ENCODE measurements around the gene POLG. TPM values are rescaled to one million over a fixed set of nuclear protein-coding genes. Genes with fewer than 3 reads are reported as not detected.

POLG gene
- total RNA-seq, 1 donor from 2014 or later = 36.9 TPM

DNA sequence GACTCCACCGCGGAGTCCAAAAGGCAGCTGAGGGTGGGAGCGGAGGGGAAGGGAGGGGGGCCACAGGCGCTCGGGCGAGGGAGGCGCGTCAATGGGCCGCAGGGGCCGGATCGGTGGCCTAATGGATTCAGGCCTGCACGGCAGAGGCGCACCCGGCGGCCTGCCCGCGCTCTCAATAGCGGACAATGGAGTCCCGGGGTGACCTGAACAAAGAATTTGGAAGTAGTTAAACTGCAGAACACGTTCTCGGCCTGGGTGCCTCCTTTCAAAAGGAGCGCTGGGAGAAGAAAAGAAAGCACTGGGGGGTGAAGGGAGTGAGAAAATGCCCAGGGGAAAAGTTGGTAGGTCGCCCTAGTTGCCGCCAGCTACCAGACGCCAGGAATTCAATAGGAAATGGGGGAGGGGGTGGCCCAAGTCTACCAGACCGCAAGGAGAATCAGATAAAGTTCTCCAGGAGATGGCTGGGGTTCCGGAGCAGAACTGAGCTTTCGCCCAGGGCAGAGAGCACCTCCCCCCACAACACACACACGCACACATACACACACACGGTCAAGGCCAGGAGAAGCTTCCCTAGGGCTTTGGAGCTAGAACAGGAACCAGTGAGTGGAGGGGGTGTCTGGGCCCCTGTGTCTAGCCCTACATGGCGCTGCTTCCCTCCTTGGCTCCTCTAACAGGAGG is 25.8 kb upstream of the POLG start:
- intact Hi-C loops (cut with DNase I) = no loop called here

DNA sequence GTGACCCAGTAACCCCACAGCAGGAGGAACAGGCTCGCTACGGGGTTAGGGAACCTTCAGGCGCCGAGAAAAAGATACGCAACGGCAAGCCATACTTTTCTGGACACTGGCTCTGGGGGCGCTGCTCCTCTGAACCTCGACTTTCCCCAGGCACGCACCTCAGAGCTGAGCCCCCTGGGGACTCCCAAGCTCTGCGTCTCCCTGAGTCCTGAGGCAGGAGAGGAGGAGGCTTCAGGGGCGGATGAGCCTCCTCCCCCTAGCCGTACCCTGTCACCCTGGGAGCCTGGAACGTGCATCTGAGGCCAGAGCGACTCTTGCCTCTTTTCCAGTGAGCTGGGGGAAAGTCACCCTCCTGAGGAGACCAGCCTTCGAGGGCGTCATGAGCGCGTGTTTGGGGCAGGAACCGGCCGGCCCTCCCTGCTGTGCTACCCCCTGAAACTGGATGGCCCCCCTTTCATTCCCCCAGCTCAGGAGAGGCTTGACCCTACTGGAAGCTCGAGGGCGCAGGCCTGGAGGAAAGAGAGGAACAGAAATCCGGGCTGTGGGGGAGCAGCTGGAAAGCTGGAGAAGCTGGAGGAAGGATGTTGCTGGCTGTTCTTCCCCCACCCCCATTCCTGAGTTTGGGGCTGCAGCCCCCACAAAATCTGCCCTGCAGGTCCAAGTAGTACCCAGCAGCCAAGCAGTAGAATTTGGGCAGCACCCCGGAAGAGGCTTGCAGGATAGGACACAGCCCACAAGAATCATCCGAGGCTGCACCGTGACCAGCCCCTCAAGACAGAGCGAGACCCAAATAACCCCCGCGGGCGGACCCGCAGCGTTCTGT is 25.1 kb upstream of the POLG start:
- ATAC-seq (ENCODE audit: poor library complexity) (no peak), DNase-seq (no peak)
- intact Hi-C loops (cut with DNase I) = loop anchor here (5.0 kb wide), 1 partner anchor 198 kb away; no protein-coding TSS in a partner anchor

More for the DNA sequence above, 25.8 kb upstream of the POLG start:
- DNase-seq (no peak), ATAC-seq (ENCODE audit: poor library complexity) (no peak)

DNA sequence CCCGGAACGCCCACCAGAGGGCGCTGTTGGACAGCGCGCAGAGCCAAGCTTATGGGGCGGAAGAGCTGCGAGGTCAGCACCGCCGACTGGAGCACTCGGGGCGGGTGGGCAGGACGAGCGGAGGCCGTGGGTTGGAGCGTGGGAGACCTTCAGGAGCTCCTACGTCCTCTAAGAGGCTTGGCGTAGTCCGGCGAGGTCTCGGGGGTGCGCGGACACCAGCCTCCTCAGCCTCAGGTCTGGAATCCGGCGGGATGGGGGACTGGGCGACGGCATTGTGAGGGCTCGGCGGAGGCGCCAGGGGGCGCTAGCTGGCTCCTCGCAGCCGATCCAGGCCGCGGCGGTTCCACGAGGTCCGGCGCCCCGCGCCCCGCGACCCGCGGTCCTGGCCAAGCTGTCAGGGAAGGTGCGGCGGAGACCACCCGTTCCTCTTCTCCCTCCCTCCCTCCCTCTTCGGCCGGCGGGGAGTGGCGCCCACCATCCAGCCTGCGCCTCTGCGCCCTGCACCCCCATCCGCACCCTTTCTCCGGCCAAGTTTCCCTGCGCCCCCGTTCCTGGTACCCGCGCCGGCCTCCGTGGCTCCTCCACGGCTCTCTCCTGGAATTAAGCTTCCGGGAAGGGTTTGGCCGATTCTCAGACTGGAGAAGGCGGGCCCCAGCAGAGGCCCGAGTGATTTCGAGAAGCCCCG is 24.3 kb upstream of the POLG start:
- ATAC-seq (ENCODE audit: poor library complexity) (peak; percentile 96), DNase-seq (peak; percentile 85)
- intact Hi-C loops (cut with DNase I) = loop anchor here (1.0 to 5.0 kb wide), 2 partner anchors 71 to 198 kb away; no protein-coding TSS in a partner anchor

DNA sequence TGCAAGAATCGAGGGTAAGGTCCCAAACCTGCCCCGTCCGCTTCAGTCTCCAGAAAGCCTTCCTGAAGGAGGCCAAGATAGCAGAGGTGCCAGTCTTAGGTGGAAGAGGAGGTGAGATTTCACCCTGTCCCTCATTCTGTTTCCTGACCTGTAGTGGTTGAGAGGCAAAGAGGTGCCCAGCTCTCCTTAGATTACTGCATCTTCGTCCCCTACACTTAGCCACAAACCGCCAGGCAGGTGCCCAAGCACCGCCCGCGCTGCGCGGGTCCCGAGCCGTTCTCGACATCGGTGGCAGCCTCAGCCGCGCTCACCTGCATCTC is 23.8 kb upstream of the POLG start:
- intact Hi-C loops (cut with DNase I) = loop anchor here (1.0 to 5.0 kb wide), 2 partner anchors 72 to 199 kb away; no protein-coding TSS in a partner anchor
- ATAC-seq (ENCODE audit: poor library complexity) (no peak), DNase-seq (no peak)

DNA sequence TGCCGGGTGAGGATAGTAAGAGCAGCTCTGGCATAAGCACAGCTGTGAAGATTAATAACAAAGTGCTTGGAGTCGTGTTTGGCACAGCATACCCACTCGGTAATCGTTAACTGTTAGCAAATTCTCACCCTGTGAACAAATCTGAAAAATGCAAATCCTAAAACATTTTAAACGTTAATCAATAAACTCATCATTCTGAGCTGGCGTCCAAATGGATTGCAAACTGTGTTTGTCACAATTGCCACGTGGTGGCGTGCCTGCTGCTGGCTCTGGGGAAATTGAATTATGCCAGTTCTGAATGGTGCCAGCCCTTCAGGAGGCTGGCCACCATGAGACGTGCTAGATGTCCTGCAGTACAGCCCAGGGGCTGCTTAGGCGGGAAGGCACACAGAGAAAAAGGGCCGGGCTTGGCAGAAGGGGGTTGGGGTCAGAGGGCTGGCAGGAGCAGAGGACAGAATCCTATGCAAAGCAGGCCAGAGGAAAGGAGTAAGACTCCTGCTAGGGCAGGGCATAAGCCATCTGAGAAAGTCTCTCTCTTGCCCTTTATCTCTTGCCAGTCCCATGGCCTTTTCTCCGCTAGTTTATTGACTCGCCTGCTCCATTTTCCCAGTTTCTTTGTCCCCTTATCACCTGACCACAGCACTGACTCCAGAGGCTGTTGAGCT is 22.1 kb upstream of the POLG start:
- no peak for ATAC-seq (ENCODE audit: poor library complexity)
- no peak for DNase-seq
- intact Hi-C loops (cut with DNase I) = loop anchor here (5.0 kb wide), 1 partner anchor 201 kb away; no protein-coding TSS in a partner anchor

DNA sequence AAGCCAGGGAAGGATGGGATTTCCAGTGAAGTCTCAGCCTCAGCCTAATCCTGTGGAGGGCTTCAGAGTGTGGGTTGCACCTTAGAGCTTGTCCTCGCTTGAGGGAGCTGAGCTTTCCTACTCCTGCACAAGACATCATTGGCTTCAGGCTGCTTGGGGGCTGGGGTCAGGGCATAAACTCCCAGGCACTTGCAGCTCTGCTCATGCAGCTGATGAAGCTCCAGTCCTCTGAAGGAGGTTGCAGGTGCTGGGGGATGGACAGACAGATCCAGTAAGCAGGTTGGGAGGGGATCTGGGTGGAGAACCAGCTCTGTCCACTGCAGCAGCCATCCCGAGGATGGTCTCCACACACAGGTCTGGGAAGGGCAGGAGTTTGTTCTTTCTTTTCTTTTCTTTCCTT is 19.4 kb upstream of the POLG start:
- ATAC-seq (ENCODE audit: poor library complexity) = no peak
- intact Hi-C loops (cut with DNase I) = no loop called here

DNA sequence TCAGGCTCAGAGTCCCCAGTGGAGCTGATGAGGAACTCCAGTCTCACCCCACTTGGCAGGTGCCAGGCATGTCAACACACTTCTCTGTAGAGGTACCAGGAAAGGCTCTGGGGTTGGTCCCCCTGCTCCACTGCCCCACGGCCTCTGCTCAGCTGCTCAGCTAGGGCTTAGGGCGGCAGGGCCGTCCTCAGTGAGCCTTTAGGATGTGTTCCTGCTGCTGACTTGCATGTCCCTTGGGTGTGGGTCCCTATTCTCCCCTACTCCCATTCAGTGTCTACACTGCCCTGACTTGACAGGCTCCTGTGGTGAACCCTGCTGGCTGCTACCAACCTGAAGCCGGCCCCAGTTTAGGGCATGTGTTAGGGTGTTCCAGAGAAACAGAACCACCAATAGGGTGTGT is 17.9 kb upstream of the POLG start:
- DNase-seq (no peak), ATAC-seq (ENCODE audit: poor library complexity) (no peak)
- intact Hi-C loops (cut with DNase I) = no loop called here

More for the DNA sequence above, 19.4 kb upstream of the POLG start:
- DNase-seq = no peak

DNA sequence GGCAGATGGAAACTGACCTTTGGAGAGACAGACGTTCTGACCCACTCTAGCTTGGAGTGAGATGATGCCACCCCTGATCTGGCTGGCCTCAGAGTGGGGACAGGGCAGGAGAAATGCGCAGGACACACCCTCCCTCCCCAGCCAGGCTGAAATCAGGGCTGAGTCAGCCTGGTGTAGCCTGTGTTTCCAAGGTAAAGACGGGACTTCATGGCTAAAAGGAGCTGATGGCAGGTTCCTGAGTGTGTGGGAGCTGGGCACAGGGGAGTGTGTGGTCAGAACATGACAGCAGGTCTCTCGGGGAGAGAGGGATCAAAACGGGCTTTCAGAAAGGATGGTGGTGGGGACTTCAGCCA is 14.6 kb upstream of the POLG start:
- ATAC-seq (ENCODE audit: poor library complexity) (no peak), DNase-seq (no peak)
- intact Hi-C loops (cut with DNase I) = no loop called here

DNA sequence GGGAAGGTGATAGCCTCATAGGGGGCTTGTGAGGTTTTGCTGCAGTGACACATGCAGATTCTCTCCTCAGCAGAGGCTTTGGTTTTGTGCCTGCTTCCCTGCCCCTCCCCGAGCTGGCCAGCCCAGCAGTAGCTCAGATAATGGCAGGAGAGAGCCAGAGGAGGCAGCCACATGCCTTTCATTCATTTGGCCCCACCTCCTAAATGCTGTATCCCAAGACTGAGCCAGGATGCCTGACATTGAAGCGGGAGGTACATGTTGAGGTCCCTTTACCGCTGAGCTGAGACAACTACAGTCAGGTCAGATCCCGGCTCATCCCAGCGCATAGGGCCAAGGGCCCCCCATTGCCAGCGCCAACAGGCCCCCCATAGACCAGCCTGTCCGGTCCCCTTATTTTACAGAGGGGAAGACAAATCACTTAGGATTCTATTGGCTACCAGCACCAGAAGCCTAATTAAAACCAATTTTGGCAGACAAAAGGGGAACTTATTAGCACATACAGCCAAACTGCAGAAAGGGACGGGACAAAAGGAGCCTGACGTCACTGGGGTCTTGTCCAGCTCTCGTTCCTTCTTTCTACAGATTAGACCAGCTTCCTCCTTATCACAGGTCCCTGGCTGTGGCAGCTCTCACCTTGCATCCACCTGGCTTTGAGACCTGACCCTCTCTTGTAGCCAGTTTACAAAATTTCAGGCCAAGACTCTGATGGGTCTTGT is 12.1 kb upstream of the POLG start:
- ATAC-seq (ENCODE audit: poor library complexity) (peak; percentile 15), DNase-seq (no peak)
- intact Hi-C loops (cut with DNase I) = no loop called here

DNA sequence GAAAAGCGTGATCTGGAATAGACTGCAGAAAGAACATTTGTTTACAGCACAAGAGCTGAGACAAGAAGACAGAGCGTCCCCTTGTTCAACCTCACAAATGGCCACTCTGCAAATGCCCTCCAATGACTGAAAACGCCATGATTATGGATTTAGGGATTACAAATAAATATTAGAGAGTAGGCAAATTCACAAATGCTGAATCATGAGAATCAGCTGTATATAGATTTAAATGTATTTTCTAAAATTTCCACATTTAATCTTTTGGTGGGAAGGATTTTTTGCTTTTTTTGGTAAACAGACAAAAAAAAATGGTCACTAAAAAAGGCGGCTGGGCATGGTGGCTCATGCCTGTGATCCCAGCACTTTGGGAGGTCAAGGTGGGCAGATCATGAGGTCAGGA is 10.6 kb upstream of the POLG start:
- intact Hi-C loops (cut with DNase I) = no loop called here
- no peak for ATAC-seq (ENCODE audit: poor library complexity)
- no peak for DNase-seq

DNA sequence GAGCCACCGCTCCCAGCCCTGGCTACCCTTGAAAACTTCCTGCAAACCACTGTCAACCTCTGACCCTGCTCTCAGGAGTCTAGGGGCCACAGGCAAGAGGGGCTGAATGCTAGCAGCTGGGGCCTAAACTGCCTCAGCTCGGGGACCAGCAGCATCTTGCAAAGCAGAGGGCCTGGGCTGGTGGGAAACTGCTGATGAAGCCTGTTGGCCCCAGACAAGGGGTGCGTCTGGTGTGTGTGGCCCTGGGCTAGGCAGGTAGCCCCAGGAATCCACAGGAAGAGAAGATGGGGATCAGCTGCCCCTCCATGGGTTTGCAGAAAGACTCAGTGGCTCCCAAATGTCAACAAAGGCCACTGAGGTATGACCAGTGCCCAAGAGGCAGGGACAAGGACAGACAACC is 8.2 kb upstream of the POLG start:
- no peak for ATAC-seq (ENCODE audit: poor library complexity)
- intact Hi-C loops (cut with DNase I) = no loop called here

DNA sequence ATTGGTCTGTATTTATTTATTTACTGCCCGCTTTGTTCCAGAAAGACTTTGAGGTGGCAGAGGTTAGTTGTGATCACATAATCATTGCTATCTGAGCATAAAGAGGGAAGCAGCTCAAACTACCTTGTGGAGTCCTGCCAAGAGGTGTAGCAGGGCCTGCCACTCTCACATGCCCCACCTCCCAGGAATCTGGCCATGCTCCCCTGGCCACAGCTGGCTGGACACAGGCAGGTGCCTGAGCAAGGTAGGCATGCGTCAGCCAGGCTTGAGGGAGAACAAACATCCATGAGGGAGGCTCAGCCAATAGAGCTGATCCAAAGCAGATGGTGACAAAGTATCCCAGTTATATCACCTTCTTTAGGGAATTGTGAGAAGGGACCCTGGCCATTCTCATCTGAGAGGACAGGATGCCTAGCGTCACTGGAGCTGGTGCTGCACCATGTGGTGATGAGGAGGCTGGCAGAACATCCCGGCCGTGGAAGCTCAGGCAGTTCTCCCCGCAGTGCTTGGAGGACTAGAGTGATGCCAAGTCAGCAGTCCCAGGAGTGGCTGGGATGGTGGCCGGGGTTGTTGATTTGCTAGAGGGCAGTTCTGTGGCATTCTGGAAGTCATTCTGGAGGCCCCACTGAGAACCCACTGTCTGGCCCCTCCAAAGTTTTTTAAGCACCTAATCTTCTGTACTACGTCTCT is 6.8 kb upstream of the POLG start:
- ATAC-seq (ENCODE audit: poor library complexity) (no peak), DNase-seq (no peak)
- intact Hi-C loops (cut with DNase I) = no loop called here

More for the DNA sequence above, 8.2 kb upstream of the POLG start:
- no peak for DNase-seq

DNA sequence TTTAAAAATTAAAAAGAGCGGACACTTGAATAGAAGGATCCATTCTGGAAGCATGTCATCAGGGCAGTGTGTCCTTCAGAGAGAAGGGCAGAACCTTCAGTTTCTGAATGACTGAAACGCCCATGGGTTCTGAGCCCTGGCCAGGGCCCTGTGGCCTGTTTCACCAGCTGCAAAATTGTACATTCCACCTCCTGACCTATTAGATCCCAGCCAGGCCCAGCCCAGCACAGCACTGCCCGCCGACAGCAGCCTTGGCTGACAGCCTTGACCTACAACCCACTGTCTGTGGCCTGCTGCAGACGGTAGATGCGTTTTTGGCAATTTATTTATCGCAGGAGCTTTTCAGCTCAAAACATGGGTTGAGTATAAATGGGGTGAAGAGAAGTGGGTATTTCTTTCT is 5.9 kb upstream of the POLG start:
- intact Hi-C loops (cut with DNase I) = no loop called here
- no peak for ATAC-seq (ENCODE audit: poor library complexity)

DNA sequence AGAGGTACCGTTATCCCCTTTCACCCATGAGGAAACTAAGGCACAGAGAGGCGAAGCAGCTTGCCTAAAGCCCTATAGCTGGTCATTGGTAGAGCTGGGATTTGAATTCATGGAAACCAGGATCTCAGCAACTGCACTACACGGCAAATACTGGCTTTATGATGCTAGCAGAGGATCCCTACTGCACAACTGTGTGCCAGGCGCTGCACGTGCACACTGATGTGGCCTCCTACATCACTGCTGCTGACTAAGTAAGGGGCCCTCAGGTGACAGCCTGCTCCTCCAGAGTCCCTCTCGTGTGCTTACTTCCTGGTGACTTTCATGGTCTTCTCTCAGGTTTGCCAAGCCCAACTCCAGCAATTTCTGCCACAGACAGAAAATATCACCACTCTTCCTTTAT is 3.4 kb upstream of the POLG start:
- intact Hi-C loops (cut with DNase I) = no loop called here
- ATAC-seq (ENCODE audit: poor library complexity) = no peak
- no peak for DNase-seq

More for the DNA sequence above, 5.9 kb upstream of the POLG start:
- no peak for DNase-seq

DNA sequence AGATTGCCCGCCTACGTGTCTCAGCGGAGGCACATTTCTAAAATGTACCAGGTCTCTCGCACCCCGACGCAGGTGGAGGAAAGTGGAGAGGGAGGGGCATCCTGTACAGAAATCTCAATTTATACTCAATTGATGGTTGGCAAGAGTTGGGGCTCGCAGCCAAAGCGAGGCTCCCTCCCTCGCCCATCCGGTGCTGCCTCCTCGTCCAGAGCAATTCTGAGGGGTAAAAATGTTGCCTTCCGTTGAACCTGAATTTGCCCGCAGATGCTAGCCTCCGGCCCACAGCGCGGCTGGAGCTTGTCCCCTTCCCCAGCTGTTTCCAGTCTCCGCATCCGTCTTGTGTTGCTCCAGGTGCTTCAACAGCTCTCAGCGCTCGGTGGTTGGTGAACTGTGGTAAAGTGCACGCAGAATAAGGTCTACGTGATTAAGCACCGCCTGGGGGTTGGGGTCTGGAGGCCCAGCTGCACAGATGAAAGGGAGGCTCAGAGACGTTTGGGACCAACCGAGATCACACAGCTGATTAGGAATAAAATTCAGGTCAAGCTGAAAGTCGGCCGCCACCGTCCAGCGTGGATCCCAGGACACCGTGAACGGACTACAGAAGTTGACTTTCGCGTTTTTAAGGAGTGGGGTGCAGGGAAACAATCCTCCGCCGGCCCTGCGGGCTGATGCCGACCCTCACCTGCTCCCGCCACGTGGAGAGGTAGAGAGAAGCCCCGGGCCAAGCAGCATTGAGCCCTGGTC is 846 bp upstream of the POLG start:
- DNase-seq (no peak), ATAC-seq (ENCODE audit: poor library complexity) (no peak)
- intact Hi-C loops (cut with DNase I) = no loop called here

DNA sequence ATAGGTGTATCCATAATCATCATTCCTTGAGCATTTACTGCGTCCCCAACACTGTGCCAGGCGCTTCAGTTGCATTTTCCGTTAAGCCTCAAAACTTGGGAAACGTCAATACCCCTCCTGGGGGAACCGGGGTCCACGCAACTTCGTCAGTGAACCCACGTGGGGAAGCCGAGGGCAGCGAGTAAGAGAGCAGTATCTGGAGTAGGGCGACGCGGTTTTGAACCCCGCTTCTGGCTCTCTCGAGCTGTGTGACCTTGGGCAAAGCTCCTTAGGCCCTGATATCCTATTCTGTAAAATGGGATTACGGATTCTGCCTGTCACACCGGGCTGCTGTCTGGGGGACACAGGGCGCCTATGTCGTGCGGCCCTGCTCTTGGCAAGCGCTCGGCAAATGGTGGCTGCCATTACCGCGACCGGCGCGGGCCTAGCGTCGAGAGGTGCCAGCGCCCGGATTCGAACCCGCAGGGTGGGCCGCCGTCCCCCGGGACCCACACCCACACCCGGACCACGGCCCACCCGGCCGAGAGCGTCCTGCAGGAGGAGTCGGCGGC is 590 bp downstream of the POLG start:
- DNase-seq = no peak
- no peak for ATAC-seq (ENCODE audit: poor library complexity)
- intact Hi-C loops (cut with DNase I) = loop anchor here (5.0 kb wide), 1 partner anchor 247 kb away; the partner anchor contains the start of gene ABHD2
